Measurements from ENCODE around the gene VGLL4. TPM values are rescaled to one million over a fixed set of nuclear protein-coding genes. Genes with fewer than 3 reads are reported as not detected.
A peak's percentile ranks its signal among the peaks of the same experiment; 100 is the strongest.

Gene VGLL4
- polyA plus RNA-seq, 10 donors, result 40.6 to 52.1 (median 45.3) TPM

- no peak for DNase-seq
These were observed 11.9 kb downstream of the VGLL4 start for GRCh38 chr3:11631820-11632219.

- DNase-seq, result peak in 1 of 3 donors; percentile 74
These were observed 14.0 kb downstream of the VGLL4 start for GRCh38 chr3:11629716-11630115.

GRCh38 chr3:11627612-11628011 is 16.1 kb downstream of the VGLL4 start:
- DNase-seq, result no peak

- no peak for DNase-seq
These were observed 17.6 kb downstream of the VGLL4 start for GRCh38 chr3:11626084-11626463.

GRCh38 chr3:11625376-11626083 is 18.2 kb downstream of the VGLL4 start:
- DNase-seq, result no peak

- no peak for DNase-seq
These were observed 18.9 kb downstream of the VGLL4 start for GRCh38 chr3:11624704-11625375.

DNA sequence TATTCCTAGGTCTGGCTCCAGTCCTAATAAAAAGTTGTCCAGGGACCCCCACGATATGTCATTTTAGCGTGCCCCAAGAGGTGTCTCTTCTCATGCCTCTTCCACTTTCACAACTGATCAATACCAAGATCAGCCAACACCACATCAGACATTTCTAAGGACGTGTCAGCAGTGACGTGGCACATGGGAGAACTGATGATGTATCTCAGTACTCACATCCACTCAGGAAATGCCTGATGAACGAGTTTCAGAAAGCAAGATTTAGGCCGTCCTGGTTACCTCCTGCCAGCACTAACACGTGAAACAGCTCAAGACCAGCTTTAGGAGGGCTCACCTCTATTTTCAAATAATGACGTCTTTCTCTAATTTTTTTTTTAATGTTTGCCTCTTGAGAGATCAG is 19.6 kb downstream of the VGLL4 start:
- no peak for DNase-seq

DNA sequence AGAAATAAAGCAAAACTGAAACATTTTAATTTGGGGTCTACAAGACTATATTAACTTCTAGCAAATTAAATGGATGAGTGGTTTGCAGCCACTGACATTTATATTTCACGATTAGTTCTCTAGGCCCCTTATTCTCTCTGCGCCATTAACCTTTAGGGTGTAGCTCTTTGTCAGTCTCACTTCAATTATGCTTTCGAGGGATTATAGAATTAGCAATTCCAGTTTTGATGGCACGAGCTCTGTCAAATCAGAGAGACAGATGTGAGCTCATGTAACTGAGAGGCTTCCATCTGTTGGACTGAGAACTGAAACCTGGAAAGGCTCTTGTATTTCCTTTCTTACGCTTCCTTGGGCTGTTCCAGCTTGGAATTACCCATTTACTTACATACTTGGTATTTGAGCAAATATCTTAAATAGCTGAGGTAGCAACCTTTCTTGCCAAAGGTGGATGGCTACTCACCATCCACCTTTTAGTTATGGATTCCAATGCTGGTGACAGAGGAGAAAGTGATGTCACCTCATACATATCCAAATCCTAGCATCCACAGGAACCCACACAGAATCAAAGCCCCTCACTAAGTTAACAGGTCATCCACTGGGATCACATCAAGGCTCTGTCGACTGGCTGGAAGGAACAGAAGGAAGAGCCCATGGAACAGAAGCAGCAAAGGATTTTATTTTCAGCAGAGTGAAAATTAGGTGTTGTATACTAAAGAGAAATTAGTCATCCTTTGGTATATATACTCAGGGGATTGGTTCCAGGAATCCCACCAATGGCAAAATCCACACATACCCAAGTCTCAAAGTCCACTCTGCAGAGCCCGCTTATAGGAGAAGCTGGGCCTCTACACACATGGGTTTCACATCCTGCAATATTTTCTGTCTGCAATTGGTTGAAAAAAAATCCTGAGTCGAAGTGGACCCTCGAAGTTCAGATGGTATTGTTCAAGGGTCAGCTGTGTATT is 20.8 kb downstream of the VGLL4 start:
- no peak for DNase-seq

DNA sequence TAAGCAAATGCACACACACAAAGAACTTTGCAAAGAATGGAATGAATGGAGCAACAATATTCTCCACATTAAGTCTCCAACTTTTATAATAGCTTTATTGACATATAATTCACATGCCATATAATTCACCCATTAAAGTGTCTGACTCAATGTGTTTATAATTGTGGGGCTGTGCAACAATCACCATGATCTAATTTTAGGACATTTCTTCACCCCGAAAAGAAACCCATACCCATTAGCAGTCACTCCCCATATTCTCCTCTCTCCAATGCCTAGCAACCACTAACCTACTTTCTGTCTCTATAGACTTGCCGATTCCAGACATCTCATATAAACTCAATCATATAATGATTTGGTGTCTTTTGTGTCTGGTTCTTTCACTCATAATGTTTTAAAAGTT is 22.6 kb downstream of the VGLL4 start:
- no peak for DNase-seq

- DNase-seq, result no peak
These were observed 23.6 kb downstream of the VGLL4 start for GRCh38 chr3:11619946-11620652.

- no peak for DNase-seq
These were observed 24.3 kb downstream of the VGLL4 start for GRCh38 chr3:11619461-11619860.

DNA sequence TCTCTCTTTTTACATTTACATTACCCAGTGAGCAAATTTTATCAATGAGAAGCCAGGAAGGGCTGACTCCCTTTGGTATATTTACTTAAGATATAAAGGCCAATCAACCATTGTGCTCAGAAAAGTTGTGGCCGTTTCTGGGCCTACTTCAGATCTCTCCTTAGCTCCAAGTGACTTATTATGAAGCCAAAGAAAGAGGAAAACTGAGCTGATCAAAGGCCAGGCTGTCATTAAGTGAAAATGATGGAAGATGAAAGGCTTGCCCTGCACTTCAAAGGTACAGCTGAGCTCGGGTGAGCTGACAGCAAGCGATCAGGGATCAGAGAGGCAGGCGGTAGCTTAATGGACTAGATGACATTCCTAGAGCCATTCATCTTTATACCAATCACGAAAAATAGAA is 24.8 kb downstream of the VGLL4 start:
- DNase-seq, result no peak

- DNase-seq, result no peak
These were observed 27.2 kb downstream of the VGLL4 start for GRCh38 chr3:11616551-11616950.

DNA sequence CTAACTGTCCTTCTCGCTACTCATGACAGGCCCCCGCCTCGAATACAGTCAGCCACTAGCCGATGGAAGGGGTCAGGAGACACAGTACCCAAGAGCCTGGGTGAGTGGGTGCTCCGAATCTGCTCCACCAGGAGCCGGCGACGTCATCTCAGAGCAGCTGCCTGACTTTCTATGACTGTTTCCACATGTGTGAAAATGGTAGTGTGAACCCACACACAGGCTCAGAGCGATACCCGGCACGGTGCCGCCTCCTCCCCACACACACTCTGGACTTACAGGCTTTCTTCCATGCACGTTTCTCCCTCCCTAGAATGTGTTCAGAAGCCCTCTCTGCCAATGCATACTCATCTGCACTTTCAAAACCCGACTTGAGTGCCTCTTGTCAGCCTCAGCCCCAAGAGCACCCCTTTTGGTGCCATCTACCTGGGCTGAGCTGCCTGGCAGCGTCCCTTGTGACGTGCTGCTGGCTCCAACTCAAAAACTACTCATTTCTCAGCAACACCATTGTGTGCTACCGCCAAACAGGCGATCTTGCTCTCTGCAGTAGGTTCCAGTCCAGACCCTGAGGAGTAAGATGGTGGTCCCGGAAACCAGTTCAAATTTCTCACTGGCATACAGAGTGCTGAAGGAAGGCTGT is 29.7 kb downstream of the VGLL4 start:
- DNase-seq, result peak in 1 of 3 donors; percentile 35

GRCh38 chr3:11613319-11613718 is 30.4 kb downstream of the VGLL4 start:
- DNase-seq, result peak in 1 of 3 donors; percentile 40

- DNase-seq, result no peak
These were observed 31.1 kb downstream of the VGLL4 start for GRCh38 chr3:11612515-11613188.

- DNase-seq, result peak in 1 of 3 donors; percentile 43
These were observed 32.3 kb downstream of the VGLL4 start for GRCh38 chr3:11611341-11611799.

- no peak for DNase-seq
These were observed 32.9 kb downstream of the VGLL4 start for GRCh38 chr3:11610700-11611275.

DNA sequence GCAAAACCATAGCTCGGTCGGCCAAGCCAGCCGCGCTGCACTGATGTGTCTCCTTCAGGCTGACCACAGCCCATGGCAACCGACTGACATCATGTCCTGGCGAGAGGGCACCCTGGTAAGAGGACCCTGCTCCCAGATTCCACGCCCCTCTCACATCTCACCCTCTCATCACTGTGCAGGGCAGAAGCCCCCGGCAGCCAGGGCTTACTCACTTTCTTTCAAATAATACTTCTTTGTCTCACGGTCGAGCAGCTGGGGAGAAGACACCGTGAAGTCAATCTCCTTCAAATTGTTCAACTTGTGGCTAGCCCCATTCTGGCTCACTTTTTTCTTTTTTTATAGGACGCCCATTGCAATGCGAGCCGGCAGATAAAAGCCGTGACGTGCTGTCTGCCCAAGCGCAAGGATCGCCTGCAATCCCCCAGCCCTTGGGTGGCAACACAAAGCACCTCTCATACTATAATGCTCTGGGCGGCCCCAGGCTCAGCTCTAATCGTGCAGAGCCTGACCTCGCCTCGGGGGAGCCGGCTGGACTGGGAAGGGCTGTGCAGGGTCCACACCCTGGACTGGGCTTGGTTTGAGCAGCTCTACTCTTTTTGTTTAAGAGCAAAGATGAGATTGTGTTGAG is 33.6 kb downstream of the VGLL4 start:
- DNase-seq, result peak in 1 of 3 donors; percentile 55

GRCh38 chr3:11609481-11609880 is 34.2 kb downstream of the VGLL4 start:
- DNase-seq, result no peak
